ENCODE results near the gene PHLPP1. TPM values are rescaled to one million over a fixed set of nuclear protein-coding genes. Genes with fewer than 3 reads are reported as not detected.

Gene PHLPP1
- total RNA-seq, 4 donors from 2014 or later = 15.7 to 21.8 (median 20.5) TPM

GRCh38 chr18:62717925-62718800 is 2.8 kb downstream of the PHLPP1 start:
- Histone ChIP-seq H3K27ac (peak overlapping the region in 3 of 4 donors; percentile 93 to 99 (median 98)), H3K27me3 (no peaks in the 10 kb centered on the region), H3K4me1 (peaks cover 0 to 11% (median 3%) of the 10 kb centered on the region in 4 donors), H3K36me3 (no peaks in the 10 kb centered on the region), H3K9me3 (no peaks in the 10 kb centered on the region), H3K4me3 (peak overlapping the region in 3 of 4 donors; percentile 54 to 82 (median 69))
- no peak for DNase-seq
- no peak for TF ChIP-seq POLR2A (IDR thresholded peaks at IDR 0.05)
- TF ChIP-seq, protein P1, sequence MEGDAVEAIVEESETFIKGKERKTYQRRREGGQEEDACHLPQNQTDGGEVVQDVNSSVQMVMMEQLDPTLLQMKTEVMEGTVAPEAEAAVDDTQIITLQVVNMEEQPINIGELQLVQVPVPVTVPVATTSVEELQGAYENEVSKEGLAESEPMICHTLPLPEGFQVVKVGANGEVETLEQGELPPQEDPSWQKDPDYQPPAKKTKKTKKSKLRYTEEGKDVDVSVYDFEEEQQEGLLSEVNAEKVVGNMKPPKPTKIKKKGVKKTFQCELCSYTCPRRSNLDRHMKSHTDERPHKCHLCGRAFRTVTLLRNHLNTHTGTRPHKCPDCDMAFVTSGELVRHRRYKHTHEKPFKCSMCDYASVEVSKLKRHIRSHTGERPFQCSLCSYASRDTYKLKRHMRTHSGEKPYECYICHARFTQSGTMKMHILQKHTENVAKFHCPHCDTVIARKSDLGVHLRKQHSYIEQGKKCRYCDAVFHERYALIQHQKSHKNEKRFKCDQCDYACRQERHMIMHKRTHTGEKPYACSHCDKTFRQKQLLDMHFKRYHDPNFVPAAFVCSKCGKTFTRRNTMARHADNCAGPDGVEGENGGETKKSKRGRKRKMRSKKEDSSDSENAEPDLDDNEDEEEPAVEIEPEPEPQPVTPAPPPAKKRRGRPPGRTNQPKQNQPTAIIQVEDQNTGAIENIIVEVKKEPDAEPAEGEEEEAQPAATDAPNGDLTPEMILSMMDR (IDR thresholded peaks at IDR 0.05) = no peak

DNA sequence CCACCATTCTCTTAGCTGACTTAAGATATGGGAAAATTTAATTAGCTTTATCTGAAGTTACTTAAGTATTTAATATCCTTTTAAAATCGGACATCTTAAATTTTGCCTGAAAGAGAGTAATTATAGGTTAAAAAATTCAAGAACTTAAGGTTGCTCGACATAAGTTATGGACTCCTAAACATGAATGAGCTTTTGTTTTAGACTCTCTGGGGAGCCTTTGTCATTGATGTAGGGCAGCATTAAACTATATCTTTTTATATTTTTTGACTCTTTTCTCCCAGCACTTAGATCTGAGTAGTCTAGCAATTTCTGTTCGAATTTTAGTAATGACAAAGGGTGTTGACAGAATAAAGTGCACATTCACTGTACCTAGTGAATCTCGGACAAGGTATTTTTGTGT is 4.7 kb downstream of the PHLPP1 start:
- H3K27me3 ChIP-seq = no peaks in the 10 kb centered on the region
- H3K4me1 ChIP-seq = peaks cover 0 to 7% (median 2%) of the 10 kb centered on the region in 4 donors
- DNase-seq = no peak

DNA sequence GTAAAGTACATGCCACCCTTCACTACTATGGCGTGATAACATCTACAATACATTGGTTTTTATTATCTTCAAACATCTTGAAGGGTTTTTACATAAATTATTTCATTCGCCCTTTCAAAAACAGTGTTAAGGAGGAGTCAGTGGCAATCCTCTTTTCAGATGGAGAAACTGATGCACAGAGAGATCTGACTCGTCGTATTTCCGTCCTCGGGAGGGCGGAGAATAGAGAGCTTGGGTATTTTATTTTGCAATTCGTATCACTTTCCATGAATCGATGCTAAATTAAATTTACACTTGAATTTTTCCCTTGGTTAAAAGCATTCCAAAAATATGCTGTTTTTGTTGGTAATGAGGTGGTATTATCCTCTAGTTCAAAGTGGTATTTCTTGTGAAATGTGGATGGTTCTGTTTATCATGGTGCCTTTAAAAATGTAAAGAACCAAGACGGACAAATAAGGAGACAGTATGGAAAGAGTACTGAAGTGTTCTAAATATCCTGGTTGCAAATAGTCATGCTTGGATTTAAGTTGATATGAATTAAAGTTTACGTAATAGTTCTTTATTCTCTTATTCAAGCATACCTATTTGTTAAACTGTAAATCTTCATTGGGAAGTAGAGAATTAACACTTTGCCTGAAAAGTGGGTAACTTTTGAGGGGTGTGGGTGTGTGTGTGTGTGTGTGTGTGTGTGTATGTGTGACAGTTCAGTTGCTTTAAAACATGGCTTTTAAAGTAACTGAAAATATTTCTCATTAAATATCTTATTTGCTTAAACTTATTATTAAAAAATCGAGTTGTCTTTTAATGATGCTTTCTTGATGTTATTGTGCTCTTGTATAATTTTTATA is 5.6 kb downstream of the PHLPP1 start:
- no peaks in the 10 kb centered on the region for H3K36me3 ChIP-seq
- H3K9me3 ChIP-seq = no peaks in the 10 kb centered on the region

More for the DNA sequence above, 4.7 kb downstream of the PHLPP1 start:
- Histone ChIP-seq H3K4me3 (no peak overlapping the region), H3K27ac (no peak overlapping the region), H3K9me3 (no peaks in the 10 kb centered on the region), H3K36me3 (no peaks in the 10 kb centered on the region)
- TF ChIP-seq, protein P1 (IDR thresholded peaks at IDR 0.05) = no peak
- no peak for TF ChIP-seq POLR2A (IDR thresholded peaks at IDR 0.05)

GRCh38 chr18:62721839-62722795 is 6.8 kb downstream of the PHLPP1 start:
- Histone ChIP-seq H3K4me3 (no peak overlapping the region), H3K27ac (no peak overlapping the region), H3K4me1 (peaks cover 0 to 7% (median 0%) of the 10 kb centered on the region in 4 donors), H3K27me3 (no peaks in the 10 kb centered on the region), H3K36me3 (no peaks in the 10 kb centered on the region), H3K9me3 (no peaks in the 10 kb centered on the region)
- DNase-seq = no peak
- TF ChIP-seq, protein P1 (IDR thresholded peaks at IDR 0.05) = no peak
- TF ChIP-seq POLR2A (IDR thresholded peaks at IDR 0.05) = no peak

More for the DNA sequence above, 5.6 kb downstream of the PHLPP1 start:
- H3K27ac ChIP-seq = no peak overlapping the region
- no peak for DNase-seq
- peaks cover 0 to 7% (median 2%) of the 10 kb centered on the region in 4 donors for H3K4me1 ChIP-seq
- no peaks in the 10 kb centered on the region for H3K27me3 ChIP-seq
- TF ChIP-seq POLR2A (IDR thresholded peaks at IDR 0.05) = no peak
- TF ChIP-seq, protein P1 (IDR thresholded peaks at IDR 0.05) = no peak
- H3K4me3 ChIP-seq = no peak overlapping the region

Measured in Peyer's patch (tissue), 4 donors.